Measurements from ENCODE around the gene GPC3.

- TF ChIP-seq, protein P1, sequence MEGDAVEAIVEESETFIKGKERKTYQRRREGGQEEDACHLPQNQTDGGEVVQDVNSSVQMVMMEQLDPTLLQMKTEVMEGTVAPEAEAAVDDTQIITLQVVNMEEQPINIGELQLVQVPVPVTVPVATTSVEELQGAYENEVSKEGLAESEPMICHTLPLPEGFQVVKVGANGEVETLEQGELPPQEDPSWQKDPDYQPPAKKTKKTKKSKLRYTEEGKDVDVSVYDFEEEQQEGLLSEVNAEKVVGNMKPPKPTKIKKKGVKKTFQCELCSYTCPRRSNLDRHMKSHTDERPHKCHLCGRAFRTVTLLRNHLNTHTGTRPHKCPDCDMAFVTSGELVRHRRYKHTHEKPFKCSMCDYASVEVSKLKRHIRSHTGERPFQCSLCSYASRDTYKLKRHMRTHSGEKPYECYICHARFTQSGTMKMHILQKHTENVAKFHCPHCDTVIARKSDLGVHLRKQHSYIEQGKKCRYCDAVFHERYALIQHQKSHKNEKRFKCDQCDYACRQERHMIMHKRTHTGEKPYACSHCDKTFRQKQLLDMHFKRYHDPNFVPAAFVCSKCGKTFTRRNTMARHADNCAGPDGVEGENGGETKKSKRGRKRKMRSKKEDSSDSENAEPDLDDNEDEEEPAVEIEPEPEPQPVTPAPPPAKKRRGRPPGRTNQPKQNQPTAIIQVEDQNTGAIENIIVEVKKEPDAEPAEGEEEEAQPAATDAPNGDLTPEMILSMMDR (IDR thresholded peaks at IDR 0.05) = no peak
- no peak for TF ChIP-seq EZH2phosphoT487 (IDR thresholded peaks at IDR 0.05)
Observed at GRCh38 chrX:133815496-133815895, 169.9 kb downstream of the GPC3 start.
